HCT116 (cell line): ENCODE data around the gene CDYL2.

ENCODE experiments used
- ELF1 ChIP-seq: IDR thresholded peaks from 2 replicates; pipeline ENCODE4 v1.6.1; 2012; ENCODE audit warnings: low read depth, borderline replicate concordance
- EZH2 ChIP-seq: fragments of 200-600 bp; sonication (generic); IDR thresholded peaks from 2 replicates; pipeline ENCODE4 v1.6.1; 2017; ENCODE audit warnings: antibody characterized with exemption, mixed run types
- EZH2phosphoT487 ChIP-seq: fragments of 200-600 bp; IDR thresholded peaks from 2 replicates; pipeline ENCODE4 v1.6.1; 2018; ENCODE audit warnings: antibody characterized with exemption, borderline replicate concordance
- POLR2A ChIP-seq: IDR thresholded peaks from 2 replicates; pipeline ENCODE4 v1.7.0; 2011; ENCODE audit warnings: borderline replicate concordance; ENCODE audit not compliant: insufficient read depth, insufficient read length; ENCODE audit errors: extremely low read depth
- POLR2AphosphoS5 ChIP-seq: IDR thresholded peaks from 2 replicates; pipeline ENCODE4 v1.6.1; 2011; ENCODE audit warnings: mild to moderate bottlenecking, low read depth, low read length, moderate library complexity
- SIN3A ChIP-seq: IDR thresholded peaks from 2 replicates; pipeline ENCODE4 v1.6.1; 2012; ENCODE audit warnings: low read depth
- SRF ChIP-seq: IDR thresholded peaks from 2 replicates; pipeline ENCODE4 v1.6.1; 2012; ENCODE audit warnings: low read depth
- TF ChIP-seq, protein P1 (sequence below), 3 experiments: fragments of 200-600 bp in 1 of 3; sonication (generic) in 1 of 3; IDR thresholded peaks in 2 of 3; conservative IDR thresholded peaks in 1 of 3; 2 replicates each; pipeline ENCODE4 v1.5.1; 2012 to 2017; ENCODE audit warnings: low read depth in 2 of 3, low read length in 2 of 3, antibody characterized with exemption in 1 of 3, borderline replicate concordance in 1 of 3, control low read depth in 1 of 3, mild to moderate bottlenecking in 1 of 3, mixed read lengths in 1 of 3, mixed run types in 1 of 3, moderate library complexity in 1 of 3; ENCODE audit not compliant: insufficient read depth in 1 of 3
- TF ChIP-seq, protein P2 (sequence below): IDR thresholded peaks from 2 replicates; pipeline ENCODE4 v1.6.1; 2012
- TF ChIP-seq, protein P3 (sequence below): IDR thresholded peaks from 2 replicates; pipeline ENCODE4 v1.6.1; 2011; ENCODE audit warnings: mild to moderate bottlenecking, low read length, moderate library complexity; ENCODE audit not compliant: insufficient replicate concordance; ENCODE audit errors: extremely low read depth

DNA sequence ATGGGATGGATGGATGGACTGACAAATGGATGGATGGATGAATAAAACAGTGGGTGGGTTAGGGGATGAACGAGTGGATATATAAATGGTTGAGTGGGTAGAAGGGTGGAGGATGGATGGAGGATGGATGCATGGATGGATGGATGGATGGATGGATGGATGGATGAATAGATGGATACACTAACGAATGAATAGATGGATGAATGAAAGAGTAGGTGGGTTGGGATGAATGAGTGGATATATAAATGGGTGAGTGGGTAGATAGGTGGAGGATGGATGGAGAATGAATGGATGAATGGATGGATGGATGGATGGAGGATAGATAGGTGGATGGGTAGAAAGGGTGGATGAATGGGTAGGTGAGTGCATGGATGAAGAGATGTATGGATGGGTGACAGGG, 62.1 kb downstream of the CDYL2 start:
- TF ChIP-seq, protein P1, sequence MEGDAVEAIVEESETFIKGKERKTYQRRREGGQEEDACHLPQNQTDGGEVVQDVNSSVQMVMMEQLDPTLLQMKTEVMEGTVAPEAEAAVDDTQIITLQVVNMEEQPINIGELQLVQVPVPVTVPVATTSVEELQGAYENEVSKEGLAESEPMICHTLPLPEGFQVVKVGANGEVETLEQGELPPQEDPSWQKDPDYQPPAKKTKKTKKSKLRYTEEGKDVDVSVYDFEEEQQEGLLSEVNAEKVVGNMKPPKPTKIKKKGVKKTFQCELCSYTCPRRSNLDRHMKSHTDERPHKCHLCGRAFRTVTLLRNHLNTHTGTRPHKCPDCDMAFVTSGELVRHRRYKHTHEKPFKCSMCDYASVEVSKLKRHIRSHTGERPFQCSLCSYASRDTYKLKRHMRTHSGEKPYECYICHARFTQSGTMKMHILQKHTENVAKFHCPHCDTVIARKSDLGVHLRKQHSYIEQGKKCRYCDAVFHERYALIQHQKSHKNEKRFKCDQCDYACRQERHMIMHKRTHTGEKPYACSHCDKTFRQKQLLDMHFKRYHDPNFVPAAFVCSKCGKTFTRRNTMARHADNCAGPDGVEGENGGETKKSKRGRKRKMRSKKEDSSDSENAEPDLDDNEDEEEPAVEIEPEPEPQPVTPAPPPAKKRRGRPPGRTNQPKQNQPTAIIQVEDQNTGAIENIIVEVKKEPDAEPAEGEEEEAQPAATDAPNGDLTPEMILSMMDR (IDR thresholded peaks at IDR 0.05 in 2 of 3, conservative IDR thresholded peaks at IDR 0.05 in 1 of 3; ENCODE audit: borderline replicate concordance in 1 of 3, insufficient read depth in 1 of 3, low read depth in 2 of 3, low read length in 2 of 3), result no peak
- TF ChIP-seq POLR2AphosphoS5 (no peak), EZH2 (no peak), POLR2A (no peak), EZH2phosphoT487 (no peak), SRF (no peak), ELF1 (no peak), SIN3A (no peak)
- TF ChIP-seq, protein P2, sequence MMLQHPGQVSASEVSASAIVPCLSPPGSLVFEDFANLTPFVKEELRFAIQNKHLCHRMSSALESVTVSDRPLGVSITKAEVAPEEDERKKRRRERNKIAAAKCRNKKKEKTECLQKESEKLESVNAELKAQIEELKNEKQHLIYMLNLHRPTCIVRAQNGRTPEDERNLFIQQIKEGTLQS, result no peak
- TF ChIP-seq, protein P3, sequence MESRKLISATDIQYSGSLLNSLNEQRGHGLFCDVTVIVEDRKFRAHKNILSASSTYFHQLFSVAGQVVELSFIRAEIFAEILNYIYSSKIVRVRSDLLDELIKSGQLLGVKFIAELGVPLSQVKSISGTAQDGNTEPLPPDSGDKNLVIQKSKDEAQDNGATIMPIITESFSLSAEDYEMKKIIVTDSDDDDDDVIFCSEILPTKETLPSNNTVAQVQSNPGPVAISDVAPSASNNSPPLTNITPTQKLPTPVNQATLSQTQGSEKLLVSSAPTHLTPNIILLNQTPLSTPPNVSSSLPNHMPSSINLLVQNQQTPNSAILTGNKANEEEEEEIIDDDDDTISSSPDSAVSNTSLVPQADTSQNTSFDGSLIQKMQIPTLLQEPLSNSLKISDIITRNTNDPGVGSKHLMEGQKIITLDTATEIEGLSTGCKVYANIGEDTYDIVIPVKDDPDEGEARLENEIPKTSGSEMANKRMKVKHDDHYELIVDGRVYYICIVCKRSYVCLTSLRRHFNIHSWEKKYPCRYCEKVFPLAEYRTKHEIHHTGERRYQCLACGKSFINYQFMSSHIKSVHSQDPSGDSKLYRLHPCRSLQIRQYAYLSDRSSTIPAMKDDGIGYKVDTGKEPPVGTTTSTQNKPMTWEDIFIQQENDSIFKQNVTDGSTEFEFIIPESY, result no peak
